ENCODE data around the gene SENP6.

The SENP6 gene

GRCh38 chr6:75608304-75608703, 6.6 kb downstream of the SENP6 start:
- TF ChIP-seq SPI1 (IDR thresholded peaks at IDR 0.05; ENCODE audit: low read depth, low read length): no peak
- no peak for TF ChIP-seq PAX5 (IDR thresholded peaks at IDR 0.05; ENCODE audit: insufficient read depth, low read length, severe bottlenecking)
- no peak for TF ChIP-seq POLR2A (IDR thresholded peaks at IDR 0.05; ENCODE audit: low read depth, low read length)
- TF ChIP-seq TAF1 (IDR thresholded peaks at IDR 0.05; ENCODE audit: low read depth, low read length): no peak
- no peak for TF ChIP-seq POLR2AphosphoS5 (IDR thresholded peaks at IDR 0.05; ENCODE audit: low read depth, low read length)
- TF ChIP-seq POU2F2 (IDR thresholded peaks at IDR 0.05; ENCODE audit: low read depth, low read length): no peak
- DNase-seq (ENCODE audit: insufficient read length, low spot score) (no peak), FAIRE-seq (no peak)

- DNase-seq (ENCODE audit: insufficient read length, low spot score) (no peak), FAIRE-seq (no peak)
- TF ChIP-seq PAX5 (IDR thresholded peaks at IDR 0.05; ENCODE audit: insufficient read depth, low read length, severe bottlenecking) (no peak), POLR2A (IDR thresholded peaks at IDR 0.05; ENCODE audit: low read depth, low read length) (no peak), POU2F2 (IDR thresholded peaks at IDR 0.05; ENCODE audit: low read depth, low read length) (no peak), SPI1 (IDR thresholded peaks at IDR 0.05; ENCODE audit: low read depth, low read length) (no peak), POLR2AphosphoS5 (IDR thresholded peaks at IDR 0.05; ENCODE audit: low read depth, low read length) (no peak), TAF1 (IDR thresholded peaks at IDR 0.05; ENCODE audit: low read depth, low read length) (no peak)
Measured at GRCh38 chr6:75608956-75609533, 7.4 kb downstream of the SENP6 start.

DNA sequence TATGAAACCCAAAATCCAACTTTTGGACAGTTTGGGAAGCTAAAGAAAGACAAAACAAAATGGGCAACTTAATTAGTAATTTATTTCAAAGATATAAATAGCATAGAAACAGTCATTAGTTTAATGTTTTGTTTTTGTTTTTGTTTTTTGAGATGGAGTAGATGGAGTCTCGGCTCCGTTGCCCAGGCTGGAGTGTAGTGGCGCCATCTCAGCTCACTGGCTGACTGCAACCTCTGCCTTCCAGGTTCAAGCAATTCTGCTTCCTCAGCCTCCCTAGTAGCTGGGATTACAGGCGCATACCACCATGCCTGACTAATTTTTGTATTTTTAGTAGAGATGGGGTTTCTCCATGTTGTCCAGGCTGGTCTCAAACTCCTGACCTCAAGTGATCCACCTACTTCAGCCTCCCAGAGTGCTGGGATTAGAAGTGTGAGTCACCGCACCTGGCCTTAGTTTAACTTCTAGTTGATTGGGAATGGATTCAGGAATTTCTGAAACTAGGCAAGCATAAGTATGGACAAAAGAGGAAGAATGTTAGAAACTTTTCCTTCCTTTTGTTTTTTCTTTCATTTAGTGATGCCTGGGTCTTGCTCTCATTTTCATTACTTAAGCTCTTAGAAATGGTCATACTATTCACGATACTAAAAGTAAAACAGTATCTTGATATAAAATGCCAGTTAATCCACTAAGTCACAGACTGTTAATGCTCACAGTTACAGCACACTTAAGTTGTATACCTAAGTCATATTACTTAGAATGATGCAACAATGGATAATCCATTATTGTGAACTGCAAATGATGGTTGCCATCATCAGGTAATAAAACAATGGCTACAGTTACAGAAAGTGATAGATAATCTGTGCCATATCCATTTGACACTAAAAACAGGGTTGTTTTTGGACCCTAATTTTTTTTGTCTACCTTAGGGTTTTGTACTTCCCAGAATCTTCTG, 8.2 kb downstream of the SENP6 start:
- no peak for DNase-seq (ENCODE audit: insufficient read length, low spot score)
- no peak for FAIRE-seq
- no peak for TF ChIP-seq PAX5 (IDR thresholded peaks at IDR 0.05; ENCODE audit: insufficient read depth, low read length, severe bottlenecking)

GRCh38 chr6:75611011-75611701, 9.5 kb downstream of the SENP6 start:
- DNase-seq (ENCODE audit: insufficient read length, low spot score) (no peak), FAIRE-seq (no peak)
- TF ChIP-seq POLR2AphosphoS5 (IDR thresholded peaks at IDR 0.05; ENCODE audit: low read depth, low read length) (no peak), TAF1 (IDR thresholded peaks at IDR 0.05; ENCODE audit: low read depth, low read length) (no peak), POLR2A (IDR thresholded peaks at IDR 0.05; ENCODE audit: low read depth, low read length) (no peak), POU2F2 (IDR thresholded peaks at IDR 0.05; ENCODE audit: low read depth, low read length) (no peak), SPI1 (IDR thresholded peaks at IDR 0.05; ENCODE audit: low read depth, low read length) (no peak), PAX5 (IDR thresholded peaks at IDR 0.05; ENCODE audit: insufficient read depth, low read length, severe bottlenecking) (no peak)

GRCh38 chr6:75611702-75612375, 10.2 kb downstream of the SENP6 start:
- no peak for TF ChIP-seq SPI1 (IDR thresholded peaks at IDR 0.05; ENCODE audit: low read depth, low read length)
- no peak for TF ChIP-seq POLR2A (IDR thresholded peaks at IDR 0.05; ENCODE audit: low read depth, low read length)
- no peak for TF ChIP-seq POLR2AphosphoS5 (IDR thresholded peaks at IDR 0.05; ENCODE audit: low read depth, low read length)
- TF ChIP-seq TAF1 (IDR thresholded peaks at IDR 0.05; ENCODE audit: low read depth, low read length): no peak
- TF ChIP-seq PAX5 (IDR thresholded peaks at IDR 0.05; ENCODE audit: insufficient read depth, low read length, severe bottlenecking): no peak
- no peak for TF ChIP-seq POU2F2 (IDR thresholded peaks at IDR 0.05; ENCODE audit: low read depth, low read length)
- DNase-seq (ENCODE audit: insufficient read length, low spot score): no peak
- FAIRE-seq: peak; percentile 71

DNA sequence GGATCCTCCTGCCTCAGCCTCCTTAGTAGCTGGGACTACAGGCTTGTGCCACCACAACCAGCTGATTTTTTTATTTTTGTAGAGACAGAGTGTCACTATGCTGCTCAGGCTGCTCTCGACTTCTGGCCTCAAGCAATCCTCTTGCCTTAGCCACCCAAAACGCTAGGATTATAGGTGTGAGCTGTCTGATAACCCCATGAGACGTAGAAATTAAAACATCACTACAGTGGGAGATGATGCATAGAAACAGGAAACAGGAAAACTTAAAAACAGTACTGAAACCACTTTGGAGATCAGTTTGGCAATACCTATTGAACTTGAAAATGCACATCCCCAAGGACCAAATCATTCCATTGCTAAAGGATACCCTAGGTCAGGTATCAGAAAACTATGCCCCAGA, 10.8 kb downstream of the SENP6 start:
- FAIRE-seq (no peak), DNase-seq (ENCODE audit: insufficient read length, low spot score) (no peak)
- no peak for TF ChIP-seq PAX5 (IDR thresholded peaks at IDR 0.05; ENCODE audit: insufficient read depth, low read length, severe bottlenecking)
- TF ChIP-seq POLR2A (IDR thresholded peaks at IDR 0.05; ENCODE audit: low read depth, low read length): no peak
- TF ChIP-seq SPI1 (IDR thresholded peaks at IDR 0.05; ENCODE audit: low read depth, low read length): no peak
- TF ChIP-seq POLR2AphosphoS5 (IDR thresholded peaks at IDR 0.05; ENCODE audit: low read depth, low read length): no peak
- TF ChIP-seq TAF1 (IDR thresholded peaks at IDR 0.05; ENCODE audit: low read depth, low read length): no peak
- no peak for TF ChIP-seq POU2F2 (IDR thresholded peaks at IDR 0.05; ENCODE audit: low read depth, low read length)

DNA sequence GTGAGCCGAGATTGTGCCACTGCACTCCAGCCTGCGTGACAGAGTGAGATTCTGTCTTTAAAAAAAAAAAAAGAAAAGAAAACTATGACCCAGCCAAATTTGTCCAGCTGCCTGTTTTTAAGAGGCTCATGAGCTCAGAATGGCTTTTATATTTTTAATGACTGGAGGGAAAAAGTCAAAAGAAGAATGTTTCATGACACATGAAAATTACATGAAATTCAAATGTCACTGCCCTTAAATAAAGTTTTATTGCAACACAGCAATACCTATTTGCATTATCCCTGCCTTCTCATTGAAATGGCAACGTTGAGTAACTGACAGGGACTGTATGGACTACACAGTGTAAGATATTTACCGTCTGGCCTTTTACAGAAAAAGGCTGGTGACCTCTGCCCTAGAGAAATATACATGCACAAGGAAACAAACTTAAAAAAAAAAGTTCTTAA, 11.4 kb downstream of the SENP6 start:
- FAIRE-seq: no peak
- TF ChIP-seq TAF1 (IDR thresholded peaks at IDR 0.05; ENCODE audit: low read depth, low read length) (no peak), SPI1 (IDR thresholded peaks at IDR 0.05; ENCODE audit: low read depth, low read length) (no peak), POU2F2 (IDR thresholded peaks at IDR 0.05; ENCODE audit: low read depth, low read length) (no peak)
- no peak for DNase-seq (ENCODE audit: insufficient read length, low spot score)

DNA sequence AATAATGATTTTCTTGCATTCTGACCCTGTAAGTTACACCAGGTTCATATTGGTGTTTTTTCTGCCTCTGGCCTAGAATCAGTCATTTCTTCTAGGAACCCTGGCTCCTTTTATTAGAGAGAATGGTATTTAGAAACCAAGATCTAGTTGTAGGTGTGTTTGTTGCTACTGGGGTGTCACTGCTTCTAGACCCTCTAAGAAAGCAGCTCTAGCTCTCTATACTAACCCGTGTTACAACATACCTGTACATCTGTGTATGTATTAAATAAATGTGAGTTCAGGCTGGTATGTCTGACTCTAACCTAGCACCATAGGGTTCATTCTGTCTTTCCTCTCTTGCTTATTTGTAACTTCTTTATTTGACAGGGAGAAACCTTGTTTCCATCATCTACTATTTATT, 16.8 kb downstream of the SENP6 start:
- TF ChIP-seq POLR2A (IDR thresholded peaks at IDR 0.05; ENCODE audit: low read depth, low read length) (no peak), TAF1 (IDR thresholded peaks at IDR 0.05; ENCODE audit: low read depth, low read length) (no peak), POLR2AphosphoS5 (IDR thresholded peaks at IDR 0.05; ENCODE audit: low read depth, low read length) (no peak), PAX5 (IDR thresholded peaks at IDR 0.05; ENCODE audit: insufficient read depth, low read length, severe bottlenecking) (no peak), SPI1 (IDR thresholded peaks at IDR 0.05; ENCODE audit: low read depth, low read length) (no peak), POU2F2 (IDR thresholded peaks at IDR 0.05; ENCODE audit: low read depth, low read length) (no peak)
- FAIRE-seq: no peak
- DNase-seq (ENCODE audit: insufficient read length, low spot score): no peak

Measured in GM12891 (cell line).